Epithelial cell of esophagus (primary cell): Measurements from ENCODE around the gene MIGA2.
A peak's percentile ranks its signal among the peaks of the same experiment; 100 is the strongest.

Experiments used
- DNase-seq: peaks from one replicate; pipeline ENCODE4 v3.0.0; 2010; ENCODE audit warnings: low read depth
- H3K4me3 ChIP-seq: 2 replicates; pipeline ENCODE4 v1.5.1; 2011; ENCODE audit warnings: mild to moderate bottlenecking, low read length, control low read depth
- TF ChIP-seq, protein P1 (sequence below): IDR thresholded peaks from 2 replicates; pipeline ENCODE4 v1.5.1; 2011; ENCODE audit warnings: low read depth, mild to moderate bottlenecking, low read length, control low read depth, inconsistent platforms; ENCODE audit not compliant: insufficient read depth; ENCODE audit errors: missing control alignments

The MIGA2 gene

GRCh38 chr9:129007035-129007765 is 29.2 kb upstream of the MIGA2 start:
- no peak for DNase-seq
- H3K4me3 ChIP-seq = no peak overlapping the region
- TF ChIP-seq, protein P1, sequence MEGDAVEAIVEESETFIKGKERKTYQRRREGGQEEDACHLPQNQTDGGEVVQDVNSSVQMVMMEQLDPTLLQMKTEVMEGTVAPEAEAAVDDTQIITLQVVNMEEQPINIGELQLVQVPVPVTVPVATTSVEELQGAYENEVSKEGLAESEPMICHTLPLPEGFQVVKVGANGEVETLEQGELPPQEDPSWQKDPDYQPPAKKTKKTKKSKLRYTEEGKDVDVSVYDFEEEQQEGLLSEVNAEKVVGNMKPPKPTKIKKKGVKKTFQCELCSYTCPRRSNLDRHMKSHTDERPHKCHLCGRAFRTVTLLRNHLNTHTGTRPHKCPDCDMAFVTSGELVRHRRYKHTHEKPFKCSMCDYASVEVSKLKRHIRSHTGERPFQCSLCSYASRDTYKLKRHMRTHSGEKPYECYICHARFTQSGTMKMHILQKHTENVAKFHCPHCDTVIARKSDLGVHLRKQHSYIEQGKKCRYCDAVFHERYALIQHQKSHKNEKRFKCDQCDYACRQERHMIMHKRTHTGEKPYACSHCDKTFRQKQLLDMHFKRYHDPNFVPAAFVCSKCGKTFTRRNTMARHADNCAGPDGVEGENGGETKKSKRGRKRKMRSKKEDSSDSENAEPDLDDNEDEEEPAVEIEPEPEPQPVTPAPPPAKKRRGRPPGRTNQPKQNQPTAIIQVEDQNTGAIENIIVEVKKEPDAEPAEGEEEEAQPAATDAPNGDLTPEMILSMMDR = no peak

- no peak overlapping the region for H3K4me3 ChIP-seq
- TF ChIP-seq, protein P1 = no peak
- DNase-seq = peak; percentile 34
These were observed 28.5 kb upstream of the MIGA2 start for GRCh38 chr9:129007766-129008468.

GRCh38 chr9:129008469-129008965 is 27.9 kb upstream of the MIGA2 start:
- H3K4me3 ChIP-seq = no peak overlapping the region
- DNase-seq = no peak
- TF ChIP-seq, protein P1 = no peak

- TF ChIP-seq, protein P1 = no peak
- no peak for DNase-seq
- no peak overlapping the region for H3K4me3 ChIP-seq
These were observed 27.3 kb upstream of the MIGA2 start for GRCh38 chr9:129008986-129009583.

DNA sequence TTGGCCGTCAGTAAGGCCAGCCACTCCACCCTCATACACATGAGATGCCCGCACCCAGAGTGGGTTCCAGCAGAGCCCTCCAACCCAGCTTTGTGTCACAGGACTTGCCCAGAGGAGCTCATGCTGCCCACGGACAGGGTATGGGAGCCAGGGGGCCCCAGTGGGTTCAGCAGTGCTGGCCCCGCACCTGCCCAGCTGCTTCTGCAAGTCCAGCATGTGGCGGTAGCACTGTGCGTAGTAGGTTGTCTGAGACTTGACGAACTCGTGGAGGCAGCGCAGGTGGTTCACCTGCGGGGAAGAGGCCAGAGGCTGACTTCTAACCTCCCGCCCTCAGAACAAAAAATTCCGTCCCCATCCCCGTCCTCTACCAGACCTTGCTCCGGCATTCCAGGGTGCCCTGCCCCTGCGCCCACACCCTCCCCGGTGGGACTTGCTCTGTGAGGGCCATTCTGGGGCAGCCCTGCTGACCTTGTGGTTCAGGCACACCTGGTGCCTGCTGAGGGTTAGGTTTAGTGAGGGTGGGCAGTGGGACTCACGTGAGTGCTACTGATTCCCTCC is 26.8 kb upstream of the MIGA2 start:
- TF ChIP-seq, protein P1 = no peak
- H3K4me3 ChIP-seq = no peak overlapping the region
- no peak for DNase-seq

GRCh38 chr9:129010267-129010975 is 26.0 kb upstream of the MIGA2 start:
- no peak for DNase-seq
- H3K4me3 ChIP-seq = no peak overlapping the region
- TF ChIP-seq, protein P1 = no peak
